DMS153 treated with DMSO at 0.1 percent for 48 hours (cell line): ENCODE data around the gene MTHFSD.

Experiments used
- DNase-seq: peaks from one replicate; lab custom pipeline; 2025; ENCODE audit not compliant: unreplicated experiment; lab: John Stamatoyannopoulos, UW

Gene MTHFSD

DNA sequence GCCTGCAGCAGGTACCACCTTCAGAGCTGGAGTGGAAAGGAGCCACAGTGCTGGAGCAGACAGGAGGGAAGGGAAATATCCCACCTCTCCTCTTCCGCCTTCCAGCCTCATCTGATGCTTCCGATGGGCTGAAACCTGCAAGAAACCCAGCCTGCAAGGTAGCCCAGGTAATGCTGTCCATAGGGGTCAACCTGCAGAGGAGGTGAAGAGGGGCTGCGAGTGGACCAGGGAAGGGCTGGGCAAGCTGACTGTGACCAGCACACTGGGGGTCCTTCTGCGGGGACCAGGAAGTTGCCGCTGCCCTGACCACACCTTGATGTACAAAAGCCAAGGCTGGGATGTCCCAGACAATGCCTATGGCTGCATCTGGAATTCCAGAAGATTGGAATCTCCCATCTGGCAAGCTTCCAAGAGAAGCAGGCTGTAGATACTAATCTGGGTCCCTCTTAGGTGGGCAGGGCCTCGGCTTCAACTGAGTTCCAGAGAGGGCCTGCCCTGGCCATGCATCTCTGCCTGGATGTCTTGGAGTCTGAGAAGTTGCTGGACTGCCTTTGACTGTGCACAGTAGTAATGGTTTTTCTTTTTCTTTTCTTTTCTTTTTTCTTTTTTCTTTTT, 29.1 kb upstream of the MTHFSD start:
- DNase-seq = no peak

DNA sequence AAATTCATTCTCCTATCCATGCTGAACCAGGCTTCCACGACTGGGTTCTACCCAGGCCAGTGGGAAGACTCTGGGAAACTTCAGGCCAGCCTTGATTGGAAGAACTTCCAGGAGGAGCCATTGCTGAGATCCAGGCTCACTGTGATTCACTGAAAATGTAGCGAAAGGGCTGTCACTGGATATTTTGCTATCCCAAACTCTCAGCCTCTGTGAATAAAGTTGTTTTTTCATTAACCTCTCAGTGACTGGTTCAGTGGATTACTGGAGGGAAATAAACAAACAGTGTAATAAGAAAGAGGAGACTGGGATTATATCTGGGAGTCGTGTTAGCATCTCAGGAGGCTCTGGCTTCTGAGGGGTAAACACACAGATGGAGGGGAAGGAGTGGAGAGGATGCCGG, 26.4 kb upstream of the MTHFSD start:
- no peak for DNase-seq

DNA sequence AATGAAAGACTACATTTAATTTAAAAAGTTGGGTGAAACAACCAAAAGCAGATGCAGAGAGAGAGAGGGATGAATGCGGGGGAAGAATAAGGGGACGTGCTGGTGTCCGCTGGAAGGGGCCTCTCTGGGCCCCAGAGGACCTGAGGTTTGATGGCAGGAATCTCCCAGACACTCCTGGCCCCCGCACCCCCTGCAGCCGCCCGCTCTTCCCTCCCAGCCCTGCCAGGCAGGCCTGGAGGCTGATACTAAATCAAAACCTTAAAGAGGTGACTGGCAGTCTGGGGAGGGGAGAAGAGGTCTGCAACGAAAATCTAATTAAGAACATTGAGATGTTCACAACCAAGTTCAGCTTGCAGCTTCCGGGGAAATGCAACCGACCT, 25.7 kb upstream of the MTHFSD start:
- no peak for DNase-seq

DNA sequence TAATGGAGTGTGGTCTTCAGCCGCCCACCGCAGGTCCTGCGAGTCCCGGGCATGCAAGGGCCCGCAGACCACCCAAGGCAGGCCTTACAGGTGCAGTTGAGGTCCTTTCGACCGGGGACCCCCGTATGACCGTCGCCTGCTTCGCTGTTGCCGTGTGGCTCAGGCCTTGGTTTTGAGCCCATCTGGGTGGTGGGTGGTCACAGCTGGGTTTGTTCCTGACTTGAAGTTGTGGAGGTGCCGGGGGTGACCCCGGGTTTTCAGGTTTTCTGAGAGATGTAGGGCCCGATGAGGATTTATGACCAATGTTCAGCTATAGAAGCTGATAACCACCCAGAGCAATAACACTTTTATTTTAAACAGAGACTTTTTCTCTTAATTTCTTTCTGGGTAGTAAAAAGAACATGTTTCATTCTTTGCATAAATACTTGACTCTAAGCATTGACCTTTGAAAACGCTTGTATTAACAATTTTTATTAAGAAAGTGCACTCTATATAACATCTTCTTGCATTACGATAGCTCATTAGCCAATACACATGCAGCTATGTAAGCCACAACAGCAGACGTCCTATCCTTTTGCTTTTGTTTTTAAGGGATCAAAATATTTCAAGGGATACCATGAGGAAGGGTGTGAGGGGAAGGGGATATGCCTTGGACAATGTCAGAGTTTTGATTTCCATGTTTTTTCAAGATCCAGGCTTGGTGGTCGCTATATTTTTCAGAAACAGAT, 25.2 kb upstream of the MTHFSD start:
- no peak for DNase-seq

DNA sequence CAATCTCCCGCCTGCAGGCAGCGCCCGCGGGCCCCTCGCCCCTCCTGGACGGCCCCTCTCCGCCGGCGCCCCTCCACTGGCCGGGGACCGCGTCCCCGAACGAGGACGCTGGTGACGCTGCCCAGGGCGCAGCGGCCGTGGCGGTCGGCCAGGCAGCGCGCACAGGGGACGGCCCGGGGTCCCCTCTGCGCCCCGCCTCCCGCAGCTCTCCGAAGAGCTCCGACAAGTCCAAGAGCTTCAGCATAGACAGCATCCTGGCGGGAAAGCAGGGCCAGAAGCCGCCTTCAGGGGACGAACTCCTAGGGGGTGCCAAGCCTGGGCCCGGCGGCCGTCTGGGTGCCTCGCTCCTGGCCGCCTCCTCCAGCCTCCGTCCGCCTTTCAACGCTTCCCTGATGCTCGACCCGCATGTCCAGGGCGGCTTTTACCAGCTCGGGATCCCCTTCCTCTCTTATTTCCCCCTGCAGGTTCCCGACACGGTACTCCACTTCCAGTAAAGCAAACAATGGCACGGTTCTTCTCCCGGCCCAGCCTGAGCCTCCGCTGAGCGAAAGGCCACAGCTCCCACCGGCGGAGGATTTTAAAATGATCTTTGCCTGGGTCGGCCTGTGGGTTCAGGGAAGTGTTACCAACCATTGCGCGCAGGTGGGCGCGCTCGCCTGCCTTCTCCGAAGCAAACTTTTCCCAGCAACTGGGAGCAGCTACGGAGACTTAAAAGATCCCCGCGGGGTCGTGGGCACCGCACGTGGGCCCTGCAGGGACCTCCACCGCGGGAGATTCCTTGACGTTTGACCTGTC, 24.4 kb upstream of the MTHFSD start:
- DNase-seq = no peak

DNA sequence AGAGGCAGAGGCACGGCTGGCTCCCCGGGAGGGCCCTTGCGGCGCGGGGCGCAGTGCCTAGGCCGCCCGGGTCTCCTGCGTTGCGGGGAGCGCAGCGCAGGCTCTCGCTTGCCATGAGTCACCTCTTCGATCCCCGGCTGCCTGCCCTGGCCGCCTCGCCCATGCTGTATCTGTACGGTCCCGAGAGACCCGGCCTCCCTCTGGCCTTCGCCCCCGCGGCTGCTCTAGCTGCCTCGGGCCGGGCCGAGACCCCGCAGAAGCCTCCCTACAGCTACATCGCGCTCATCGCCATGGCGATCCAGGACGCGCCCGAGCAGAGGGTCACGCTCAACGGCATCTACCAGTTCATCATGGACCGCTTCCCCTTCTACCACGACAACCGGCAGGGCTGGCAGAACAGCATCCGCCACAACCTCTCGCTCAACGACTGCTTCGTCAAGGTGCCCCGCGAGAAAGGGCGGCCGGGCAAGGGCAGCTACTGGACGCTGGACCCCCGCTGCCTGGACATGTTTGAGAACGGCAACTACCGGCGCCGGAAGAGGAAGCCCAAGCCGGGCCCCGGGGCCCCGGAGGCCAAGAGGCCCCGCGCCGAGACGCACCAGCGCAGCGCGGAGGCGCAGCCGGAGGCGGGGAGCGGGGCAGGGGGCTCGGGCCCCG, 23.7 kb upstream of the MTHFSD start:
- no peak for DNase-seq

DNA sequence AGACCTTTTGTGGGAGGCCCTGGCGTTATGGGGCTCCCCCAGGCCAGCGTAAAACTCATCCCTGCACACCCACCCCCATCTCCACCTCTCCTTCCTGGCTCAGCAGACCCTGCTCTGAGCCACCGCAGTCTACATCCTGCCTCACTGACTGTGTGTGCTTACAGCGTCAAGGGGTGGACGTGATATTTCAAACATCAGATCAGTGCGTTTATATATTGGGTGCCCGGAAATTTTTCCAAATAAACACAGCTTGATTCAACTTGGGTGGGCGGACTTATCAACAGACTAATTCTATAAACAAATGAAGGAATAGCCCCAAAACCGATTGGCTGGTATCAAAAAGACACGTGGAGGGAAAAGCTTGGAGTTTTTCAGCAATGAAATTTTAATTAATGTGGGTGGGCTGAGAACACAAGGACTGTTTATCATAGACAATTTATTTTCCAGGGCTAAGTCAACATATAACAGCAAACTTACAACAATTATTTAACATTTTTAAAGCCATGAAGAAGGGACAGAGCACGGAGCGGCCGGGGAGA, 23.1 kb upstream of the MTHFSD start, which contains the start of gene FOXL1:
Gene FOXL1 (plus strand): TSS at position 489 of the 539 bp plus-strand sequence. CDS start 175 bp downstream, outside the sequence.
- no peak for DNase-seq

DNA sequence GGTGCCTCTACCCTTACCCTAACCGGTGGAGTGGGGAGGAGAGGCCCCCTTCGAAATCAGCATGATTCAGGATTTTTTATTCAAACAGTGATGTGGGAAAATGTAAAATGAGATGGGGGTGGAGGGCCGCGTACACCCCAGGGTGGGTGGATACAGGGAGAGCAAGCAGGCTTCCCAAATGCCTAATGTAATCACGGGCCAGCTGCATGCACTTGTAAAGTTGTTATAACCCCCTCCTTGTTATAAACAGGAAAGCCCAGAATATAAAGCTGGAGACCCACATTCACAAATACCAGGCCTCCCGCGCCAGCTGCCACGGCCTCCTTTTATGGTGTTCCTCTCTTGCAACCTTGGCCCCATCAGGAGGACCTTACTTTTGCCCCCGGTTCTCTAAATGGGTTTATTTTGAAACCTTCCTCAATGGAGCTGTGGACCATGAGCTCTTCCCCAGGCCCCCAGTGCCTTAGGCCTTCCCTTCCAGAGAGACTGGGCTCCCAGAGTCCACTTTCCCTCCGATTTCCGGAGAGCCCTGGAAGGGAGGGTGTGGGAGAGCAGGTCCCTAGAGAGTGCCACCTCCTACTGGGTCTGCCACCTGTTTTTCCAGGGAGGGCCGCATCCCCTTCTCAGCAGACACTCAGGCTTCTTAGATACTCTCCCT, 22.4 kb upstream of the MTHFSD start:
- DNase-seq = no peak

DNA sequence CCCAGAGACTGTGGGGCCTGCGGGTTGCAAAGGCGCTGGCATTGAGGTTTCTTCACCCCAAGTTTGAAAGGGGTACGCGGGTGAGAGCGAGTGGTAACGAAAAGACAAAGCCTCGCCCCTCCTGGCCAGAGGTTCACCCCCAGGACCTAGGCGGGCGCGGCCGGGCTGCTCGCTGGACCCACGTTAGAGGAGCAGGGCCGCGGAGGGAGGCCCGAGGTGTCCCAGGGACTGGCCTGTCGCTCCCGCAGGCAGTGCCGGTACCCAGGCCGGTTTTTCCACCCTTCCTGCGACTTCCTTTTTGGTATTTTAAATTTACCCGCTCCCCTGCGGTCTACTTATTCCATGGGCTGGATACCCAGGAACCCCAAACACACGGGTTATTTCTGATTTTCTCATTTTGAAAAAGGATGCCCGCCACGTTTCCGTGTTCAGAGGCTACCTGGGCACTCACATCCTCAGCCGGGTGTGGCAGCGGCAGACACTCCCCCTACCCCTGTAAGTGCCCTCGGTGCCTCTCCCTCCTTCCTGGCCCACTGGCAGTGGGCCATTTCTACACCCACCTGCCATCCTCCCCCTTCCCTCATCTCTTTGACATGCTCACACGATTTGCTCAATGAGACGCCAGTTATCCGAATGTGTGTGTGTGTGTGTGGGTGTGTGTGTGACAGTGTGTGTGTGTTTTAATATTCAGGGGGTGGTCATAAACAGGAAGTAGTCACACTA, 21.7 kb upstream of the MTHFSD start:
- DNase-seq = peak; percentile 49

DNA sequence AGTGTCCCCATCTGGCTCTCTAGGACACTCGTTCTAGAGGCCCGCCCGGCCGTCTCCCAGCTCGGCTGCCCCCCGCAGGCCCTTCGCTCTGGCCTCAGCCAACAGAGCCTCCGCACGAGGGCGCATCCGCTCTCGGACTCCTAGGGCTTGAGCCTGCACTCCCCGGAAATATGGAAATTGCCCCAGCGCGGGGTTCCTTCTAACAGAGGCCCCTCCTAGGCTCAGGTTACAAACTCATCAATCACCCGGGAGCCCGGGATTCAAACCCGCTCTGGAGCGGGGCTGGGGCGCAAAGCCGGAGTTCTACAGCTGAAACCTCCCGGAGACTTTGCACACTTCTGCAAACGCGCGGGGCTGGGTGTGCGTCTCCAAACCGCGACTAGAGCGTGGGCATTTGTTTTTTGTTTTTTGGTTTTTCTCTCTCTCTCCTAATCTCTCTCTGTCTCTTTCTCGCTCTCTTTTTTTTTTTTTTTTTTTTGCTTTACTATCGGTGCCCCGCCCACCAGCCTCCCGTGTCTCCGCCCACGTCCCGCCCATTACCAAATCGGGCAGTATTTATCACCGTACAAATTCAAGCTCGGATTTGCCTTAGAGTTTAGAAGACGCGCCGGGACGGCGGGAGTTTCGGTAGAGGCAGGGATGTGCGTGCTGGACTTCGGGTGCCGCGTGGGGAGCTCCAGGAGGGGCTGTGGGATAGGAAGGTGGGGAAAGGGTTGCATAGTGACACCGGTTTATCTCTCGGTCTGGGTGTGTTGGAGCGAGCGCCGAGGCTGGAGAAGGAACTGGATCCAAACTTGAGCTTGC, 20.9 kb upstream of the MTHFSD start:
- DNase-seq = peak; percentile 65

DNA sequence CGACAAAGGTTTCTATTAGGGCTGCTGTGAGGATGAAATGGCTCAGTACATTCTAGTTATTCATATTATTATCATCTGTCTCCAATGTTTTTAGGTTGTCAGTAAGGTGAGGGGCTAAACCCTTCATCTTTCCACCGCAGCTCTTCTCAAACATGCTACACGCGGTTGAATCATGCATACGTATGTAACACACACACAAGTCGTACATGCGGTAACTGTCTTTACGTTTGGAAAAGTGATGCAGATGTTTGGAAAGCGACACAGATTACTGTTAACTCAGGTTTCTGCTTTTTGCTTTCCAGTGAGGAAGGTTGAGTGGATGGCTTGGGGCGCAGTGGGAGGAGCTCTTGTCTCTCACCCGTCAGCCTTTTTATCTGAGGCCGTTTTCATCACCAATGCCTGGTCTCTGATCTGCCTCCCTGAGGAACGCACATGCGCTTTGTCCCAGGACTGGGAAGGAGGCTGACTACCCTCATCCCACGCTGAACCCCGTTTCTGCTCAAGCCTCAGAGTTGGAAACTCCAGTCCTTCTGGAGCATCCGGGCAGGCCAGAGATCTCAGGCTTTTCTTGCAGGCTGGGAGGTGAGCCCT, 20.2 kb upstream of the MTHFSD start:
- DNase-seq = no peak

DNA sequence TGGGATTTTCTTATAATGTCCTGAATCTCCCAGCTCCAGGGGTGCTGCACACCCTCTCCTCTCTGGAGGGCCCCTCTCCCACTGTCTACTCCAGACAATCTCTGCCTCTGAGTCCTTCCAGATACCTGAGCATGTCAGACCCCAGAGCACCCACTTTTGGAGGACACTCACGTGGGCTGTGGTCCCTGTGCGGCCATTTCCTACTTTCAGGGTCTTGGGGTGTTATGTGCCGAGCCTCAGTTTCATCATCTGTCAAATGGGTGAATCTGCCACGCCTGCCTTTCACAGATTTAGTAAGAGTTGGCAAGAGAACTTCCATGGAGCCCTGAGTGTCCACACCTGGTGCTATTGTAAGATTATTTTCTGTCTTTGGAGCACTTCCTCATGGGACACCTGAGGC, 19.6 kb upstream of the MTHFSD start:
- no peak for DNase-seq

DNA sequence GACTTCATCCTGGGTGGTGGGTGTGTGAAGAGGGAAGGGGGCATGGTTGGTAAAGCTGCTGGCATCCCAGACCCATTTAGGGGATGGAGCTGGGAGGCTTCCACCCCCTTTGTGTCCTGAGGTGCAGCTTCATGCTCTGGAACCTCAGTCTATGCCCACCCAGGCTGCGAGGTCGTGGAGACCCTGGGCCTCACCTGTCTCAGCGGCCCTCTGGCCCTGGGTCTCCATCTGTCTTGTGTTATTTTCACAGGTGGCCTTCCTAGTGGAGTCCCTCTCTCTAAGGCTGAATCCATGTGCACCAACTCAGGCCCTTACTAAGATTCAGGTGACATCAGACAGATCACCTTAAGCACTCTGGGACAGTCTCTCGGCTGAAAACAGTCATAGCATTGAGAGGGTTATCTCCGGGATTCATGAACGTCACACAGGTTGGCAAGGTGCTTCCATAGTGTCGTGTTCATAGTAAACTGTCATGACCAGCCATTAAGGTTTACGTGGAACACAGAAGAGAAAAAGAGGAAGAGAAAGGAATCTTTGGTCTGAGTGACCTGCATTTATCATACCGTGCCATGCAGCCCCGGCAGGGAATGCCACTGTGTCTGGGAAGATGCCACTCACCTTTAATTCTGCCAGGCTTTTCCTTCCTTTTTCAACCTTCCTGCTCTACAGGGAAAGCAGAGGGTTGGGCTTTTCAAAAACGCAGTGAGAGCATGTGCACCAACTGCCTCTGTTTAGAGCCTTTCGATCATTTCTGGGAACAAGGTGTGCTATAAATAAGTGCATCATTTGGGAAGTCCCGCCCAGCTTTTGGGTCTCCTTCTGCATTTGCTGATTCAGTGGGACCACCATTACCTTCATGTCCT, 18.8 kb upstream of the MTHFSD start:
- DNase-seq = no peak

DNA sequence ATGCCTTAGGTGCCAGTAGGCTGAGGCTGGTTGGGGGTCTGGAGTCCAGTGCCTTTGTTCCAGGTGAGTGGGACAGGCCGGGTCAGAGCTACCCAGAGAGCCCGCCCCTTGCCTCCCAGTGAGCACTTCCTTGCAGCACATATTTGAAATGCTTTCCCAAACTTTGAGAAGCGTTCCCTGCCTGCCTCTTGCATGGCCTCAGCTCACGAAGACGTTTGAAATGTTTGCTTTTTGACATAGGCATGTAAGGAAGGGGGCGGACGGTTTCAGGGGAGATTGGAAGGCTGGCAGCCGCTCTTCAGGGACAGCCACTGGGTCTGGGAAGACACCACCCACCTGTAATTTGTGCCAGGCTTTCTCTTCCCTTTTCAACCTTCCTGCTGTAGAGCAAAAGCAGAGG, 18.2 kb upstream of the MTHFSD start:
- no peak for DNase-seq

DNA sequence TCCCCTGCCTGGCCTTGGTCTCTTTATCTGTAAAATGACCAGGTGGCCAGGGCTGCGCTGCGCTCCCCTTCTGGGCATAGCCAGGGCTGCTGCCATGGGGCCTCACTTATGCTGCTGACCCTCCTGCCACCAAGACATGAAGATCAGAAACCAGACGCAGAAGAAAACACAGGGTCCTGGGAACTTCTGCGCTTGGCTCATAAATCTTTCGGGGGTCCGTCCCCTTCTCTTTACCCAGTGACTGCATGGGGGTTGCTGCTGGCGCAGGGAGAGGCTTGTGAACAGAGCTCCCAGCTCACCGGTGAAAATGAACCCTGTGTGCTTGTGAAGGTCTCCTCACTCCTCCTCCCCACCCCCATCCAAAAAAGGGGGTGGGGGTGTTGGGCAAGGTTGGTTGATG, 17.6 kb upstream of the MTHFSD start:
- DNase-seq = no peak

DNA sequence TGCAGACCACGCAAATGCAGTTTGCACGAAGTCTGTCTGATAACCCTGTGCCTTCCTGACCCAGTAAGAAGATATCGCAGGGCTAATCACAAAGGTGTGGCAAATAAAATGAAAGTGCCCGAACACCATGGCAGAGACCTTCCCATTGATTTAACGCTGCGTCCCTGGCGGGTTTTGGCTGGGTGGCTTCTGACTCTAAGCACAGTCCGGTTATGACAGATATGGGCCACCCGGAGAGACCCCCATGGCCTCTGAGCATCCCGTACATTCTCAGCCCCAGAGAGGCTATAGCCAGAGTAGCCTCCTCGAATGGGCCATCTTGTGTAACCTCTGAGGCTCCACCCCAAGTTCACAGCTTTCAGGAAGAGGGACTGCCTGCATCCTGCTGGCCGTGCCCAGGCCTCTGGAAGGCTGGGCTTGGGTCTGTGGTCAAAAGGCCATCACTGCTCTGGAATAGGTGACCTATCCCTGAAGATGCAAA, 17.0 kb upstream of the MTHFSD start:
- DNase-seq = no peak

DNA sequence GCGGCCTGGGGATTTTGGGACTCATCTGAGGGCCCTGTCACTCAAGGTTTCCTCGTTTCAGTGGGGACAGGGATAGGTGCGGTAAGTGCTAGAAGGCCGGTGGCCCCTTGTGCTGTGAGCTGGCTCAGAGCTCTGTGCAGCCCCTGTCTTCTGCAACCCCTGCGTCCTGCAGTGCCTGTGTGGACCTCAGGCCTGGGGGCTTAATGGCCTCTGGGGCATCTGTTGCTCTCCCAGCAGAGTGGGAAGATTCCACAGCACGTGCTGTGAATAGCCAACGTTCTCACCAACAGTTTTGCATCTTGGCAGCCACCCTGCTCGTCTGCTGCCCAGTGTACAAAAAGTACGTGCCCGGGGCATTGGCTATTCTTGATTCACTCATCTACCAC, 16.5 kb upstream of the MTHFSD start:
- DNase-seq = no peak
